HL-60 (cell line): Measurements from ENCODE around the gene DOCK7.
"Not testable (repeated sequence)": the region's sequence is repeated elsewhere in the genome, so short reads cannot be mapped to it uniquely, and the experiment has no call there.

Experiments used
- DNase-seq, 2 experiments: peaks; one replicate each; pipeline ENCODE4 v3.0.0-alpha.2; 2010 to 2020; ENCODE audit warnings: low read depth in 1 of 2, low spot score in 1 of 2
- H3K27ac ChIP-seq: fragments of 250-450 bp; sonication (Bioruptor Pico); replicated peaks from 2 replicates; pipeline ENCODE4 v1.5.1; 2020; ENCODE audit warnings: mild to moderate bottlenecking, moderate library complexity
- H3K27me3 ChIP-seq: fragments of 250-450 bp; sonication (Bioruptor Pico); 2 replicates; pipeline ENCODE4 v1.5.1; 2021; ENCODE audit warnings: mild to moderate bottlenecking, moderate library complexity; ENCODE audit not compliant: insufficient read depth, poor library complexity, severe bottlenecking
- H3K4me3 ChIP-seq: replicated peaks from 2 replicates; pipeline ENCODE4 v1.5.1; 2011; ENCODE audit warnings: mild to moderate bottlenecking, control low read depth, low read length; ENCODE audit not compliant: insufficient read depth
- CTCF ChIP-seq: IDR thresholded peaks from one replicate; pipeline ENCODE4 v1.5.1; 2011; ENCODE audit warnings: low read length, control low read depth, inconsistent platforms; ENCODE audit not compliant: insufficient read depth
- GABPA ChIP-seq: IDR thresholded peaks from 2 replicates; pipeline ENCODE4 v1.6.1; 2012; ENCODE audit warnings: low read depth
- POLR2AphosphoS5 ChIP-seq: IDR thresholded peaks from 2 replicates; pipeline ENCODE4 v1.6.1; 2012; ENCODE audit warnings: low read depth
- REST ChIP-seq: IDR thresholded peaks from 2 replicates; pipeline ENCODE4 v1.6.1; 2012; ENCODE audit warnings: low read depth; ENCODE audit not compliant: insufficient replicate concordance
- SPI1 ChIP-seq: IDR thresholded peaks from 2 replicates; pipeline ENCODE4 v1.6.1; 2012; ENCODE audit warnings: low read depth, mild to moderate bottlenecking, borderline replicate concordance

Gene DOCK7

GRCh38 chr1:62677822-62678221 lies 10.4 kb downstream of the DOCK7 start:
- DNase-seq, H3K4me3 ChIP-seq, H3K27ac ChIP-seq: not testable (repeated sequence)

GRCh38 chr1:62676611-62677356 lies 11.4 kb downstream of the DOCK7 start:
- Histone ChIP-seq H3K27ac (no peak overlapping the region), H3K4me3 (no peak overlapping the region)

More at GRCh38 chr1:62677822-62678221, 10.4 kb downstream of the DOCK7 start:
- not testable (repeated sequence) for H3K27me3 ChIP-seq

GRCh38 chr1:62673629-62674028 lies 14.6 kb downstream of the DOCK7 start:
- H3K4me3 ChIP-seq = no peak overlapping the region
- no peaks in the 10 kb centered on the region for H3K27me3 ChIP-seq
- no peak for DNase-seq
- TF ChIP-seq CTCF = no peak
- TF ChIP-seq POLR2AphosphoS5 = no peak
- TF ChIP-seq GABPA = no peak
- TF ChIP-seq REST = no peak
- TF ChIP-seq SPI1 = no peak
- H3K27ac ChIP-seq = no peak overlapping the region

More at GRCh38 chr1:62676611-62677356, 11.4 kb downstream of the DOCK7 start:
- peak in 1 of 2 experiments; percentile 45 for DNase-seq
- TF ChIP-seq REST = no peak
- no peaks in the 10 kb centered on the region for H3K27me3 ChIP-seq

- TF ChIP-seq CTCF (no peak), GABPA (no peak), POLR2AphosphoS5 (no peak), REST (no peak), SPI1 (no peak)
Observed at GRCh38 chr1:62672029-62672428, 16.2 kb downstream of the DOCK7 start.

More at GRCh38 chr1:62672029-62672428, 16.2 kb downstream of the DOCK7 start:
- Histone ChIP-seq H3K27ac (no peak overlapping the region), H3K27me3 (no peaks in the 10 kb centered on the region), H3K4me3 (no peak overlapping the region)
- DNase-seq = no peak
